HepG2 (cell line): ENCODE data around the gene SP5. TPM values are rescaled to one million over a fixed set of nuclear protein-coding genes. Genes with fewer than 3 reads are reported as not detected.

Source experiments
- ATAC-seq: fragments of 200-7000 bp; cut with Tn5 transposase; 3 replicates; pipeline ENCODE4 v1.9.1; 2020; ENCODE audit warnings: mild to moderate bottlenecking, moderate library complexity
- BruUV-seq: library from RNA; stranded (reverse); fragments of 400-500 nt; replicated peaks from 2 replicates; lab custom pipeline; 2021; lab: Mats Ljungman, UMichigan
- CTCF ChIA-PET: fragments of 300-600 bp; formaldehyde crosslinking; extraction: SDS; loops from one replicate; lab custom pipeline; 2021; ENCODE audit warnings: low total read pairs, inconsistent platforms, low intra/inter-chr PET ratio; lab: Yijun Ruan, JAX
- POLR2A ChIA-PET: fragments of 350-600 bp; sonication (Branson Sonifier 250); formaldehyde crosslinking; loops from one replicate; lab custom pipeline; 2020; ENCODE audit warnings: antibody characterized with exemption, inconsistent platforms; lab: Yijun Ruan, JAX
- DNase-seq: peaks from one replicate; pipeline ENCODE4 v3.0.0-alpha.2; 2015; ENCODE audit warnings: low spot score
- FAIRE-seq: peaks from 3 replicates; lab custom pipeline; 2011; peaks lifted over from hg19 to GRCh38; lab: Jason Lieb, UNC
- H2AFZ ChIP-seq: one replicate; pipeline ENCODE4 v1.6.1; 2011; ENCODE audit warnings: low read length, inconsistent platforms
- H3K27ac ChIP-seq: fragments of 300-600 bp; 3 replicates; pipeline ENCODE4 v1.8.0; 2011; ENCODE audit warnings: mixed run types, mild to moderate bottlenecking, mixed read lengths, low read length, inconsistent platforms; ENCODE audit not compliant: insufficient read depth; ENCODE audit errors: extremely low read length
- H3K27me3 ChIP-seq, 2 experiments: fragments of 200-600 bp in 1 of 2; 2 replicates in 1 of 2; 3 replicates in 1 of 2; pipeline versions ENCODE4 v1.6.0 to v1.8.0; 2011; ENCODE audit warnings: low read length in 2 of 2, mild to moderate bottlenecking in 2 of 2, moderate library complexity in 2 of 2, inconsistent platforms in 1 of 2; ENCODE audit not compliant: insufficient read depth in 2 of 2, control insufficient read depth in 1 of 2
- H3K36me3 ChIP-seq, 2 experiments: fragments of 200-600 bp in 1 of 2; replicated peaks in 1 of 2; 2 replicates in 1 of 2; 3 replicates in 1 of 2; pipeline versions ENCODE4 v1.5.1 to v1.8.0; 2011; ENCODE audit warnings: low read length in 2 of 2, inconsistent platforms in 1 of 2; ENCODE audit not compliant: insufficient read depth in 2 of 2, control insufficient read depth in 1 of 2
- H3K4me1 ChIP-seq: 2 replicates; pipeline ENCODE4 v1.5.1; 2012; ENCODE audit warnings: low read length, inconsistent platforms; ENCODE audit not compliant: insufficient read depth
- H3K4me2 ChIP-seq: 2 replicates; pipeline ENCODE4 v1.6.0; 2011; ENCODE audit warnings: low read depth, low read length, inconsistent platforms
- H3K4me3 ChIP-seq, 3 experiments: fragments of 200-600 bp in 1 of 3; sonication (generic), shearing (Covaris generic) in 1 of 3; replicated peaks in 1 of 3; 2 replicates each; pipeline ENCODE4 v1.5.1; 2011 to 2016; ENCODE audit warnings: low read length in 3 of 3, inconsistent platforms in 2 of 3, low read depth in 2 of 3, mild to moderate bottlenecking in 2 of 3, control low read depth in 1 of 3, mixed read lengths in 1 of 3; ENCODE audit not compliant: insufficient read depth in 1 of 3
- H3K79me2 ChIP-seq: one replicate; pipeline ENCODE4 v1.6.1; 2011; ENCODE audit warnings: low read length, inconsistent platforms; ENCODE audit not compliant: insufficient read depth
- H3K9ac ChIP-seq: 2 replicates; pipeline ENCODE4 v1.6.0; 2011; ENCODE audit warnings: mild to moderate bottlenecking, low read depth, low read length, inconsistent platforms; ENCODE audit not compliant: insufficient read depth
- H3K9me3 ChIP-seq: 2 replicates; pipeline ENCODE4 v1.5.1; 2012; ENCODE audit warnings: mild to moderate bottlenecking, low read length
- H4K20me1 ChIP-seq: 2 replicates; pipeline ENCODE4 v1.6.0; 2011; ENCODE audit warnings: inconsistent platforms, mild to moderate bottlenecking, low read length, moderate library complexity; ENCODE audit not compliant: insufficient read depth
- HNRNPUL1 ChIP-seq: fragments of 200-400 bp; formaldehyde crosslinking; IDR thresholded peaks from 2 replicates; pipeline ENCODE4 v1.6.1; 2017; ENCODE audit warnings: low read depth, mild to moderate bottlenecking, low read length, moderate library complexity
- MATR3 ChIP-seq: sonication (generic); formaldehyde crosslinking; IDR thresholded peaks from 2 replicates; pipeline ENCODE4 v1.4.0; 2020; ENCODE audit warnings: missing genetic modification reagents
- RBM39 ChIP-seq: fragments of 200-400 bp; formaldehyde crosslinking; IDR thresholded peaks from one replicate; pipeline ENCODE4 v1.6.1; 2018; ENCODE audit warnings: antibody characterized with exemption, mild to moderate bottlenecking, low read depth, low read length; ENCODE audit not compliant: poor library complexity, severe bottlenecking
- SRY ChIP-seq: sonication (generic); formaldehyde crosslinking; IDR thresholded peaks from 2 replicates; pipeline ENCODE4 v1.8.0; 2022; ENCODE audit warnings: mild to moderate bottlenecking, missing genetic modification reagents
- ZC3H4 ChIP-seq: sonication (generic); formaldehyde crosslinking; IDR thresholded peaks from 2 replicates; pipeline ENCODE4 v1.4.0; 2020; ENCODE audit warnings: missing genetic modification reagents, borderline replicate concordance
- WGBS: methylation state at CpG from one replicate; pipeline ENCODE4 v1.1.6; 2017; ENCODE audit warnings: low lambda C conversion rate; 5-methylcytosine and 5-hydroxymethylcytosine counted together
- in situ Hi-C: cut with HindIII; loops from 2 replicates; pipeline ENCODE4 v1.10.0; 2017; ENCODE audit warnings: low pct_unique_long_range_greater_than_20kb; ENCODE audit not compliant: extremely low pct_ligation_motif_present
- intact Hi-C: fragments of 100-400 bp; cut with micrococcal nuclease; formaldehyde crosslinking; loops from one replicate; pipeline ENCODE4 v1.10.0; 2022; ENCODE audit not compliant: unreplicated experiment
- polyA plus RNA-seq, 8 experiments: library from polyadenylated mRNA; depleted of rRNA in 3 of 8; stranded (reverse) in 7 of 8; unstranded in 1 of 8; fragments of >200 nt; fragmentation: Illumina TruSeq in 4 of 8; extraction: Trizol in 4 of 8; gene quantifications; 2 replicates each; pipeline versions ENCODE4 v1.2.1 to v1.2.3, GENCODE V29; 2011 to 2016; ENCODE audit warnings: low read depth in 4 of 8, missing spikeins in 1 of 8, mixed read lengths in 1 of 8; ENCODE audit not compliant: insufficient read depth in 1 of 8
- total RNA-seq, 5 experiments: library from RNA; depleted of rRNA; stranded (reverse); fragments of >200 nt; fragmentation: Illumina TruSeq; extraction: Trizol; gene quantifications; 2 replicates each; pipeline ENCODE4 v1.2.3, GENCODE V29; 2016; ENCODE audit warnings: low read depth in 1 of 5
- TF ChIP-seq, protein P1 (sequence below): sonication (generic); formaldehyde crosslinking; conservative IDR thresholded peaks from 2 replicates; pipeline ENCODE4 v1.8.0; 2022; ENCODE audit warnings: missing genetic modification reagents
- TF ChIP-seq, protein P2 (sequence below): IDR thresholded peaks from 2 replicates; pipeline ENCODE4 v1.6.1; 2016; ENCODE audit warnings: missing compliant biosample characterization, missing genetic modification reagents, borderline replicate concordance
- TF ChIP-seq, protein P3 (sequence below): sonication (generic); formaldehyde crosslinking; IDR thresholded peaks from 2 replicates; pipeline ENCODE4 v1.5.0; 2020; ENCODE audit warnings: missing genetic modification reagents
- TF ChIP-seq, protein P4 (sequence below): sonication (generic); formaldehyde crosslinking; IDR thresholded peaks from 2 replicates; pipeline ENCODE4 v1.4.0; 2020; ENCODE audit warnings: mild to moderate bottlenecking, missing genetic modification reagents, borderline replicate concordance
- TF ChIP-seq, protein P5 (sequence below): sonication (generic); formaldehyde crosslinking; conservative IDR thresholded peaks from 2 replicates; pipeline ENCODE4 v1.8.0; 2022; ENCODE audit warnings: mild to moderate bottlenecking, moderate library complexity, missing genetic modification reagents

Gene SP5
- total and polyA plus RNA-seq, 2 of the 13 experiments (the other 11 are each of a cell fraction or from before 2014, with no cell fraction given), result 50.8 to 119 TPM

DNA sequence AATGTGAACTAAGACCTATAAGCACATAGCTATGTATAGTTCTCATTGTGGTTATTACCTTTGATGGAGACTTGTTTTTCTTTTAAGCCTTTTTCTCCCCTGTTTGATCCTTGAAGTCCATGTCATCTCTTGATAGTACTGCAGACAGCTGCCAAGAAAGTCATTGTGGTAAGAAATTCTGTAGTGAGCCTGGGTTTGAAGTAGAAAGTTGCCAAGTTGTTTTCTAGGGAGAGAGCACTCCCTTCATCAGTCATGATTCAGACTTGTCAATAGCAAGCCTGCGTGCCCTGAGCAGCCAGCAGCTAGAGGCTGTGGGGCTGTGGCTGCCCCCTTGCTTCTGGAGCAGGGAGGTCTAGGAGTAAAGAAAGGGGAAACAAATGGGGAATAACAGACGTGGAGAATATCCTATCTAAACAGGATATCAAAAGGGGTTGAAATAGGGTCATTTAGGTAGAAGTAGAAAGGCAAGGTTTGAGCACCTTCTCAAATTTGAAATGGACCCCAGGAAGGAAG is 8.4 kb downstream of the SP5 start (continued):
- TF ChIP-seq, protein P1, sequence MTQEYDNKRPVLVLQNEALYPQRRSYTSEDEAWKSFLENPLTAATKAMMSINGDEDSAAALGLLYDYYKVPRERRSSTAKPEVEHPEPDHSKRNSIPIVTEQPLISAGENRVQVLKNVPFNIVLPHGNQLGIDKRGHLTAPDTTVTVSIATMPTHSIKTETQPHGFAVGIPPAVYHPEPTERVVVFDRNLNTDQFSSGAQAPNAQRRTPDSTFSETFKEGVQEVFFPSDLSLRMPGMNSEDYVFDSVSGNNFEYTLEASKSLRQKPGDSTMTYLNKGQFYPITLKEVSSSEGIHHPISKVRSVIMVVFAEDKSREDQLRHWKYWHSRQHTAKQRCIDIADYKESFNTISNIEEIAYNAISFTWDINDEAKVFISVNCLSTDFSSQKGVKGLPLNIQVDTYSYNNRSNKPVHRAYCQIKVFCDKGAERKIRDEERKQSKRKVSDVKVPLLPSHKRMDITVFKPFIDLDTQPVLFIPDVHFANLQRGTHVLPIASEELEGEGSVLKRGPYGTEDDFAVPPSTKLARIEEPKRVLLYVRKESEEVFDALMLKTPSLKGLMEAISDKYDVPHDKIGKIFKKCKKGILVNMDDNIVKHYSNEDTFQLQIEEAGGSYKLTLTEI (CRISPR knock-in tag), result no peak
- TF ChIP-seq, protein P2, sequence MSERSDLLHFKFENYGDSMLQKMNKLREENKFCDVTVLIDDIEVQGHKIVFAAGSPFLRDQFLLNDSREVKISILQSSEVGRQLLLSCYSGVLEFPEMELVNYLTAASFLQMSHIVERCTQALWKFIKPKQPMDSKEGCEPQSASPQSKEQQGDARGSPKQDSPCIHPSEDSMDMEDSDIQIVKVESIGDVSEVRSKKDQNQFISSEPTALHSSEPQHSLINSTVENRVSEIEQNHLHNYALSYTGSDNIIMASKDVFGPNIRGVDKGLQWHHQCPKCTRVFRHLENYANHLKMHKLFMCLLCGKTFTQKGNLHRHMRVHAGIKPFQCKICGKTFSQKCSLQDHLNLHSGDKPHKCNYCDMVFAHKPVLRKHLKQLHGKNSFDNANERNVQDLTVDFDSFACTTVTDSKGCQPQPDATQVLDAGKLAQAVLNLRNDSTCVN (CRISPR knock-in tag), result no peak
- TF ChIP-seq, protein P3, sequence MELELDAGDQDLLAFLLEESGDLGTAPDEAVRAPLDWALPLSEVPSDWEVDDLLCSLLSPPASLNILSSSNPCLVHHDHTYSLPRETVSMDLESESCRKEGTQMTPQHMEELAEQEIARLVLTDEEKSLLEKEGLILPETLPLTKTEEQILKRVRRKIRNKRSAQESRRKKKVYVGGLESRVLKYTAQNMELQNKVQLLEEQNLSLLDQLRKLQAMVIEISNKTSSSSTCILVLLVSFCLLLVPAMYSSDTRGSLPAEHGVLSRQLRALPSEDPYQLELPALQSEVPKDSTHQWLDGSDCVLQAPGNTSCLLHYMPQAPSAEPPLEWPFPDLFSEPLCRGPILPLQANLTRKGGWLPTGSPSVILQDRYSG, result no peak

DNA sequence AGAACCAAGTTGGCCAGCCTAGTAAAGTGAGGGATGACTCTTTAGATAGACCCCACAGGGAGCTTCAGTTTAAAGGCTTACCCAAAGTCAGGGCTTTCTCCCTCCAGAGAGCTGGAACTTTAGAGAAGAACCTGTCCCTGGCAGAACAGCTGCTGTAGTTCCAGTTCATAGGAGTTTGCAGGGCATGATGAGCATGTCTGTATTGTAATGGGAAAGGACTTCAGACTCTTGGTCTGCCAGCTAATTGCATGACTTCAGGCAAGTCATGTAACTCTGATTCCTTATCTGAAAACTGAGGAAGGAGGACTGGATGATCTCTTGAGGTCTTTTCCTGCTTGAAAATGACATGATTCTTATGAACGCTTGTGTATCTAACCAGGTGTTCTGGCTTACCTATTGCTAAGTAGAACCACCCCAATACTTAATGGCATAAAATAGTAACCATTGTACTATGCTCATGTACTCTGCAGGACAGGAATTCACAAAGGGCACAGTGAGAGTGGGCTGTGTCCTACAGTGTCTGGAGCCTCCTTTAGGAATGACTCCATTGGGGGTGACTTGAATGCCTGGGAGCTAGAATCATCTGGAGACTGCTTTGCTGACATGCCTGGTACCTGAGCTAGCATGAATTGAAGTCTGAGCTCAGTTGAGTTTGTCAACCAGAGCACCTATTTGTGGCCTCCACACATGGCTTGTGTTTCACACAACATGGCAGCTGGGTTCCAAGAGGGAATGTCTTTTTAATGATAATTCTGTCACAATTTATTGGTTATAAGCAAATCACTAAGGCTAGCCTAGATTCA is 18.9 kb downstream of the SP5 start:
- Histone ChIP-seq H3K27me3 (no peaks in the 10 kb centered on the region), H4K20me1 (no peaks in the 10 kb centered on the region), H3K9me3 (no peaks in the 10 kb centered on the region), H3K79me2 (no peaks in the 10 kb centered on the region), H3K4me1 (no peaks in the 10 kb centered on the region), H3K9ac (no peak overlapping the region), H2AFZ (no peak overlapping the region), H3K4me2 (no peak overlapping the region), H3K36me3 (no peaks in the 10 kb centered on the region), H3K4me3 (no peak overlapping the region), H3K27ac (no peak overlapping the region)
- BruUV-seq, result no TSS peak
- TF ChIP-seq HNRNPUL1 (no peak), MATR3 (CRISPR knock-in tag) (no peak), ZC3H4 (CRISPR knock-in tag) (no peak), RBM39 (no peak), SRY (no peak)
- TF ChIP-seq, protein P4, sequence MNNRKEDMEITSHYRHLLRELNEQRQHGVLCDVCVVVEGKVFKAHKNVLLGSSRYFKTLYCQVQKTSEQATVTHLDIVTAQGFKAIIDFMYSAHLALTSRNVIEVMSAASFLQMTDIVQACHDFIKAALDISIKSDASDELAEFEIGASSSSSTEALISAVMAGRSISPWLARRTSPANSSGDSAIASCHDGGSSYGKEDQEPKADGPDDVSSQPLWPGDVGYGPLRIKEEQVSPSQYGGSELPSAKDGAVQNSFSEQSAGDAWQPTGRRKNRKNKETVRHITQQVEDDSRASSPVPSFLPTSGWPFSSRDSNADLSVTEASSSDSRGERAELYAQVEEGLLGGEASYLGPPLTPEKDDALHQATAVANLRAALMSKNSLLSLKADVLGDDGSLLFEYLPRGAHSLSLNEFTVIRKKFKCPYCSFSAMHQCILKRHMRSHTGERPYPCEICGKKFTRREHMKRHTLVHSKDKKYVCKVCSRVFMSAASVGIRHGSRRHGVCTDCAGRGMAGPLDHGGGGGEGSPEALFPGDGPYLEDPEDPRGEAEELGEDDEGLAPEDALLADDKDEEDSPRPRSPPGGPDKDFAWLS (CRISPR knock-in tag), result no peak
- TF ChIP-seq, protein P5, sequence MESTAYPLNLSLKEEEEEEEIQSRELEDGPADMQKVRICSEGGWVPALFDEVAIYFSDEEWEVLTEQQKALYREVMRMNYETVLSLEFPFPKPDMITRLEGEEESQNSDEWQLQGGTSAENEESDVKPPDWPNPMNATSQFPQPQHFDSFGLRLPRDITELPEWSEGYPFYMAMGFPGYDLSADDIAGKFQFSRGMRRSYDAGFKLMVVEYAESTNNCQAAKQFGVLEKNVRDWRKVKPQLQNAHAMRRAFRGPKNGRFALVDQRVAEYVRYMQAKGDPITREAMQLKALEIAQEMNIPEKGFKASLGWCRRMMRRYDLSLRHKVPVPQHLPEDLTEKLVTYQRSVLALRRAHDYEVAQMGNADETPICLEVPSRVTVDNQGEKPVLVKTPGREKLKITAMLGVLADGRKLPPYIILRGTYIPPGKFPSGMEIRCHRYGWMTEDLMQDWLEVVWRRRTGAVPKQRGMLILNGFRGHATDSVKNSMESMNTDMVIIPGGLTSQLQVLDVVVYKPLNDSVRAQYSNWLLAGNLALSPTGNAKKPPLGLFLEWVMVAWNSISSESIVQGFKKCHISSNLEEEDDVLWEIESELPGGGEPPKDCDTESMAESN (CRISPR knock-in tag), result no peak
- intact Hi-C loops, result no loop called here
- CTCF ChIA-PET, result no interaction called here
- DNase-seq, result no peak
- in situ Hi-C loops, result no loop called here
- ATAC-seq, result peak; percentile 42; the same call in 2 of the 3 replicates
- WGBS, result 17% methylated on average over 1 of the region's 1 CpG
- POLR2A ChIA-PET, result no interaction called here
- FAIRE-seq, result no peak
